ENCODE results near the gene PRKCH. TPM values are rescaled to one million over a fixed set of nuclear protein-coding genes. Genes with fewer than 3 reads are reported as not detected.
A peak's percentile ranks its signal among the peaks of the same experiment; 100 is the strongest.

PRKCH gene
- total RNA-seq, 4 donors from 2014 or later: 34.5 to 51.3 (median 45.0) TPM

GRCh38 chr14:61328626-61329262 lies 7.4 kb downstream of the PRKCH start:
- H3K36me3 ChIP-seq: no peaks in the 10 kb centered on the region
- no peaks in the 10 kb centered on the region for H3K27me3 ChIP-seq
- H3K27ac ChIP-seq: peak overlapping the region; percentile 38 to 96 (median 54)
- intact Hi-C loops (cut with DNase I): no loop called here
- no peak overlapping the region for H3K4me3 ChIP-seq
- peaks cover 3 to 59% (median 5%) of the 10 kb centered on the region in 3 donors for H3K4me1 ChIP-seq
- 60 to 83% methylated on average over 4 of the region's 4 CpGs for WGBS, 2 donors
- DNase-seq: no peak
- TF ChIP-seq, protein P1, sequence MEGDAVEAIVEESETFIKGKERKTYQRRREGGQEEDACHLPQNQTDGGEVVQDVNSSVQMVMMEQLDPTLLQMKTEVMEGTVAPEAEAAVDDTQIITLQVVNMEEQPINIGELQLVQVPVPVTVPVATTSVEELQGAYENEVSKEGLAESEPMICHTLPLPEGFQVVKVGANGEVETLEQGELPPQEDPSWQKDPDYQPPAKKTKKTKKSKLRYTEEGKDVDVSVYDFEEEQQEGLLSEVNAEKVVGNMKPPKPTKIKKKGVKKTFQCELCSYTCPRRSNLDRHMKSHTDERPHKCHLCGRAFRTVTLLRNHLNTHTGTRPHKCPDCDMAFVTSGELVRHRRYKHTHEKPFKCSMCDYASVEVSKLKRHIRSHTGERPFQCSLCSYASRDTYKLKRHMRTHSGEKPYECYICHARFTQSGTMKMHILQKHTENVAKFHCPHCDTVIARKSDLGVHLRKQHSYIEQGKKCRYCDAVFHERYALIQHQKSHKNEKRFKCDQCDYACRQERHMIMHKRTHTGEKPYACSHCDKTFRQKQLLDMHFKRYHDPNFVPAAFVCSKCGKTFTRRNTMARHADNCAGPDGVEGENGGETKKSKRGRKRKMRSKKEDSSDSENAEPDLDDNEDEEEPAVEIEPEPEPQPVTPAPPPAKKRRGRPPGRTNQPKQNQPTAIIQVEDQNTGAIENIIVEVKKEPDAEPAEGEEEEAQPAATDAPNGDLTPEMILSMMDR (IDR thresholded peaks at IDR 0.05): no peak
- no peak for TF ChIP-seq POLR2A (IDR thresholded peaks at IDR 0.05)
- H3K9me3 ChIP-seq: no peaks in the 10 kb centered on the region

- intact Hi-C loops (cut with DNase I): no loop called here
- no peaks in the 10 kb centered on the region for H3K36me3 ChIP-seq
- 69 to 84% methylated on average over 8 of the region's 8 CpGs for WGBS, 2 donors
- H3K4me3 ChIP-seq: no peak overlapping the region
- no peak for DNase-seq
- H3K27ac ChIP-seq: peak overlapping the region; percentile 45 to 96 (median 66)
- H3K27me3 ChIP-seq: no peaks in the 10 kb centered on the region
- H3K9me3 ChIP-seq: no peaks in the 10 kb centered on the region
- TF ChIP-seq, protein P1 (IDR thresholded peaks at IDR 0.05): no peak
- no peak for TF ChIP-seq POLR2A (IDR thresholded peaks at IDR 0.05)
- peaks cover 3 to 59% (median 5%) of the 10 kb centered on the region in 3 donors for H3K4me1 ChIP-seq
Observed at GRCh38 chr14:61329478-61330051, 8.2 kb downstream of the PRKCH start.

DNA sequence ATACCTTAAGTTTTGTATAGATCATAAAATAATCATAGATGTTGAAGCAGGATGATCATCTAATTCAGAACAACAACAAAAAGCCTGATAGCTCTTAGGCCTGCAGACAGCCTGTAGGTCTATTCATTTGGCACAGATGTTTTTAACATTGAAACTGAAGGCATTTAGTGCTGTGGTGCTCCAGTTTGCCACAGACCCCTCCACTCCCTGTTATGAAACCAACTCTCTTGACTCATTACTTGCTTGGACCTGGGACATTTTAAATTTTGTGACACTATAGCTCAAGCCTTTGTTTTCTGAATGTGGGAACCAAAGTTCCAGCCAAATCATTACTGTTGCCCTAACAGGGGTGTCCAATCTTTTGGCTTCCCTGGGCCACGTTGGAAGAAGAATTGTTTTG lies 9.1 kb downstream of the PRKCH start:
- WGBS, 2 donors: 55 to 60% methylated on average over 1 of the region's 1 CpG
- intact Hi-C loops (cut with DNase I): no loop called here

GRCh38 chr14:61331992-61332657 lies 10.7 kb downstream of the PRKCH start:
- Histone ChIP-seq H3K27ac (peak overlapping the region in 3 of 4 donors; percentile 15 to 67 (median 61)), H3K27me3 (no peaks in the 10 kb centered on the region), H3K4me1 (peaks cover 2 to 72% (median 6%) of the 10 kb centered on the region in 3 donors), H3K36me3 (no peaks in the 10 kb centered on the region), H3K4me3 (no peak overlapping the region), H3K9me3 (no peaks in the 10 kb centered on the region)
- WGBS, 2 donors: 86 to 87% methylated on average over 4 of the region's 4 CpGs
- DNase-seq: no peak
- intact Hi-C loops (cut with DNase I): no loop called here
- TF ChIP-seq POLR2A (IDR thresholded peaks at IDR 0.05): no peak
- TF ChIP-seq, protein P1 (IDR thresholded peaks at IDR 0.05): no peak

More for the DNA sequence above, 9.1 kb downstream of the PRKCH start:
- Histone ChIP-seq H3K27me3 (no peaks in the 10 kb centered on the region), H3K4me1 (peaks cover 5 to 62% (median 6%) of the 10 kb centered on the region in 3 donors), H3K4me3 (no peak overlapping the region), H3K27ac (peak overlapping the region in 3 of 4 donors; percentile 61 to 96 (median 70)), H3K36me3 (no peaks in the 10 kb centered on the region), H3K9me3 (no peaks in the 10 kb centered on the region)
- no peak for DNase-seq
- TF ChIP-seq, protein P1 (IDR thresholded peaks at IDR 0.05): no peak
- no peak for TF ChIP-seq POLR2A (IDR thresholded peaks at IDR 0.05)

DNA sequence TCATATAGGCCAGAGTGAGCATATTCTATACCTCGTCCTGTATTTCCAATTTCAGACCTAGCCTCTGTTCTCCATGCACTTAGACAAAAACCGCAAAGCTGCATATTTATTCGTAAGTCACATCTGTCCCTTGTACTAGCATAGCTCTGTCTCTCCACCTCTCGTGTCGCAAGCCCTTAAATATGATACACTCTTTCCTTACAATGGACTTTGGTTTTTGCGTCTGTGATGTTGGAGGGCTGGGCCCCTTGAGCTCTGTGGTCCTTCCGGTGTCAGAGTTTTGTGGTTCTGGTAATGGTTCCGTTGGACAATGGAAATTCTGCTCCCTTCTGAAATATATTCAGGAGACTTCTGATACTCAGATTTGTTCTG lies 11.3 kb downstream of the PRKCH start:
- Histone ChIP-seq H3K27ac (peak overlapping the region; percentile 22 to 67 (median 54)), H3K9me3 (no peaks in the 10 kb centered on the region), H3K4me1 (peaks cover 0 to 72% (median 6%) of the 10 kb centered on the region in 3 donors), H3K36me3 (no peaks in the 10 kb centered on the region), H3K27me3 (no peaks in the 10 kb centered on the region), H3K4me3 (no peak overlapping the region)
- intact Hi-C loops (cut with DNase I): no loop called here
- no peak for DNase-seq
- WGBS, 2 donors: 77 to 90% methylated on average over 8 of the region's 8 CpGs
- TF ChIP-seq, protein P1 (IDR thresholded peaks at IDR 0.05): no peak
- peak in 1 of 4 donors; percentile 32 for TF ChIP-seq POLR2A (IDR thresholded peaks at IDR 0.05)

Data from esophagus squamous epithelium (tissue), 5 donors.